Ascending aorta (tissue), 2 donors: ENCODE measurements around the gene OBI1. TPM values are rescaled to one million over a fixed set of nuclear protein-coding genes. Genes with fewer than 3 reads are reported as not detected.

Experiments
- DNase-seq, 2 donors: peaks; one replicate each; pipeline ENCODE4 v3.0.0-alpha.2; 2019; ENCODE audit warnings: low spot score in 2 of 2
- H3K27ac ChIP-seq, 2 donors: fragments of 200-600 bp; sonication (generic); one replicate each; pipeline ENCODE4 v1.5.1; 2016 to 2017; ENCODE audit warnings: mild to moderate bottlenecking in 1 of 2
- H3K27me3 ChIP-seq: fragments of 200-600 bp; sonication (generic); one replicate; pipeline ENCODE4 v1.5.1; 2017
- H3K36me3 ChIP-seq, 2 donors: fragments of 200-600 bp; sonication (generic); one replicate each; pipeline ENCODE4 v1.5.1; 2016
- H3K4me1 ChIP-seq, 2 donors: fragments of 200-600 bp; sonication (generic); one replicate each; pipeline ENCODE4 v1.5.1; 2016 to 2017; ENCODE audit warnings: mild to moderate bottlenecking in 1 of 2
- H3K4me3 ChIP-seq, 2 donors: fragments of 200-600 bp; sonication (generic); one replicate each; pipeline ENCODE4 v1.5.1; 2016 to 2017; ENCODE audit warnings: mild to moderate bottlenecking in 1 of 2
- H3K9me3 ChIP-seq, 2 donors: fragments of 200-600 bp; sonication (generic); one replicate each; pipeline ENCODE4 v1.5.1; 2016
- intact Hi-C: fragments of 100-400 bp; cut with DNase I; formaldehyde crosslinking; loops from one replicate; pipeline ENCODE4 v1.15.1; 2023
- total RNA-seq: library from RNA; depleted of rRNA; stranded (reverse); fragments of >200 nt; gene quantifications from one replicate; pipeline ENCODE4 v1.1.0, GENCODE V29; 2016
- TF ChIP-seq, protein P1 (sequence below), 3 experiments: fragments of 200-600 bp in 2 of 3; fragments of 450-650 bp in 1 of 3; sonication (generic) in 2 of 3; IDR thresholded peaks; one replicate each; pipeline ENCODE4 v1.5.1; 2016 to 2019; ENCODE audit warnings: antibody characterized with exemption in 3 of 3, mild to moderate bottlenecking in 1 of 3, moderate library complexity in 1 of 3

Gene OBI1, protein sequence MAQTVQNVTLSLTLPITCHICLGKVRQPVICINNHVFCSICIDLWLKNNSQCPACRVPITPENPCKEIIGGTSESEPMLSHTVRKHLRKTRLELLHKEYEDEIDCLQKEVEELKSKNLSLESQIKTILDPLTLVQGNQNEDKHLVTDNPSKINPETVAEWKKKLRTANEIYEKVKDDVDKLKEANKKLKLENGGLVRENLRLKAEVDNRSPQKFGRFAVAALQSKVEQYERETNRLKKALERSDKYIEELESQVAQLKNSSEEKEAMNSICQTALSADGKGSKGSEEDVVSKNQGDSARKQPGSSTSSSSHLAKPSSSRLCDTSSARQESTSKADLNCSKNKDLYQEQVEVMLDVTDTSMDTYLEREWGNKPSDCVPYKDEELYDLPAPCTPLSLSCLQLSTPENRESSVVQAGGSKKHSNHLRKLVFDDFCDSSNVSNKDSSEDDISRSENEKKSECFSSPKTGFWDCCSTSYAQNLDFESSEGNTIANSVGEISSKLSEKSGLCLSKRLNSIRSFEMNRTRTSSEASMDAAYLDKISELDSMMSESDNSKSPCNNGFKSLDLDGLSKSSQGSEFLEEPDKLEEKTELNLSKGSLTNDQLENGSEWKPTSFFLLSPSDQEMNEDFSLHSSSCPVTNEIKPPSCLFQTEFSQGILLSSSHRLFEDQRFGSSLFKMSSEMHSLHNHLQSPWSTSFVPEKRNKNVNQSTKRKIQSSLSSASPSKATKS
- total RNA-seq, result 1.8 TPM

DNA sequence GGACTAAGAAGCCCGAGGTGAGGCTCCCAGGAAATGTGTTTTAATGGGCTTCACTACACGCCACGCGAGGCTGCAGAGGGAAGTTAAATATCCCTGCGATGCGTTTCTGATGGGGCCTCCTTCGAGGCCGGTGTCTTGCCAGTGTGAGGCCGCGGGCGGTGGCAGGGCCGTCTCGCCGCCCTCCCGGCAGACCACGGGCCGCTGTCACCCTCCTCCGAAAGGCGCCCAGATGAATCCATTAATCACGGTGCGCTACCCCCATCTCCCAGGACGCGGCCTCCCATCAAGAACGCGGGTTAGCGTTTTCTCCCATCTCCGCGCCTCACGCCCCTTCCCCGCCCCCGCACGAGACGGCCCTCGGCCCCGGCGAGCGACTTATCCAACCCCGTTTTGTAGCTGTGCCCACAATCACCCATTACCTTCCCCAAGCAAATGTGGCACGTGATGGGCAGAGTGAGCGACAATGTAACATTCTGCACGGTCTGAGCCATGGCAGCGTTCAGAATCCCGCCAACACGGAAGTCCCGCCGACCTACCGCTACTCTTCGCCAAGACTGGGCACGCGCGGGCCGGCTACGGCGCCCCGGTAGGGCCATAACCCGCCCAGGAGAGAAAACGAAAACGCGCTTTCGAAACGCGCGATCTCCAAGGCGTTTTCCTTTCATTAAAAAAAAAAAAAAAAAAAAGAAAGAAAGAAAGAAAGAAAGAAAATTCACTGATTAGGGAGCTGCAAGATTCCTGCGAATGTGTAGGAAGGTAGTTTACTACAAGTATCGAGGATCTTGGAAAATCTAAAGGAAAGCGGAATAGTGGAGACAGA lies at the start of gene OBI1:
Gene OBI1 (minus strand): TSS at position 526 of the 820 bp plus-strand sequence. CDS start 35 bp downstream, at position 491.
- intact Hi-C loops, result loop anchor here (10.0 kb wide), 2 partner anchors 746 to 964 kb away; partner anchors contain the start of genes RBM26 and SLAIN1
- H3K9me3 ChIP-seq, result no peaks in the 10 kb centered on the region
- TF ChIP-seq, protein P1, sequence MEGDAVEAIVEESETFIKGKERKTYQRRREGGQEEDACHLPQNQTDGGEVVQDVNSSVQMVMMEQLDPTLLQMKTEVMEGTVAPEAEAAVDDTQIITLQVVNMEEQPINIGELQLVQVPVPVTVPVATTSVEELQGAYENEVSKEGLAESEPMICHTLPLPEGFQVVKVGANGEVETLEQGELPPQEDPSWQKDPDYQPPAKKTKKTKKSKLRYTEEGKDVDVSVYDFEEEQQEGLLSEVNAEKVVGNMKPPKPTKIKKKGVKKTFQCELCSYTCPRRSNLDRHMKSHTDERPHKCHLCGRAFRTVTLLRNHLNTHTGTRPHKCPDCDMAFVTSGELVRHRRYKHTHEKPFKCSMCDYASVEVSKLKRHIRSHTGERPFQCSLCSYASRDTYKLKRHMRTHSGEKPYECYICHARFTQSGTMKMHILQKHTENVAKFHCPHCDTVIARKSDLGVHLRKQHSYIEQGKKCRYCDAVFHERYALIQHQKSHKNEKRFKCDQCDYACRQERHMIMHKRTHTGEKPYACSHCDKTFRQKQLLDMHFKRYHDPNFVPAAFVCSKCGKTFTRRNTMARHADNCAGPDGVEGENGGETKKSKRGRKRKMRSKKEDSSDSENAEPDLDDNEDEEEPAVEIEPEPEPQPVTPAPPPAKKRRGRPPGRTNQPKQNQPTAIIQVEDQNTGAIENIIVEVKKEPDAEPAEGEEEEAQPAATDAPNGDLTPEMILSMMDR (IDR thresholded peaks at IDR 0.05), result no peak
- DNase-seq, result peak; percentile 59 to 95
- no peaks in the 10 kb centered on the region for H3K36me3 ChIP-seq
- peaks cover 3 to 12% of the 10 kb centered on the region in 2 donors for H3K4me1 ChIP-seq
- peak within 1 kb of the TSS; percentile 59 to 62 for H3K27ac ChIP-seq
- H3K27me3 ChIP-seq, result no peaks in the 10 kb centered on the region
- H3K4me3 ChIP-seq, result peak within 1 kb of the TSS; percentile 94 to 96

DNA sequence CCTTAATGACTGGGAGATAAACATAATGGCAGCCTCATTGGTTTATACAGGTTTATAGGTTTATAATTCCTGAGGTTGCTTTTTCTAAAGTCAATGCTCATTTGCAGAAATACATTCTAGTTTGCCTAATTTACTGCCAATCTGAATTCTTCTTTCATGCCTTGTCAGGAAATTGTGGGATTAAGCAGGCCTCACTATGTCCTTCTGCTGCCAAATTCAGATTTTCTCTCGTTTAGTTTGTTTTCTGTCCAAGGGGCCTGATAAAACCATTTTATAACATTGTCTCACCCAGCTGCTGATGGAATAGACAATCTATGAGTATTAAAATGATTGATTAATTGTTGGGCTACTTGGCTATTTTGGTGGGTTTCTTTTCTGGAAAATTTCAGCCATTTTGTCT lies 42.4 kb upstream of the OBI1 start:
- Histone ChIP-seq H3K36me3 (no peaks in the 10 kb centered on the region), H3K9me3 (no peaks in the 10 kb centered on the region), H3K27me3 (no peaks in the 10 kb centered on the region), H3K4me3 (no peak overlapping the region), H3K27ac (no peak overlapping the region), H3K4me1 (no peaks in the 10 kb centered on the region)
- DNase-seq, result no peak
- intact Hi-C loops, result no loop called here
- TF ChIP-seq, protein P1 (IDR thresholded peaks at IDR 0.05), result no peak

DNA sequence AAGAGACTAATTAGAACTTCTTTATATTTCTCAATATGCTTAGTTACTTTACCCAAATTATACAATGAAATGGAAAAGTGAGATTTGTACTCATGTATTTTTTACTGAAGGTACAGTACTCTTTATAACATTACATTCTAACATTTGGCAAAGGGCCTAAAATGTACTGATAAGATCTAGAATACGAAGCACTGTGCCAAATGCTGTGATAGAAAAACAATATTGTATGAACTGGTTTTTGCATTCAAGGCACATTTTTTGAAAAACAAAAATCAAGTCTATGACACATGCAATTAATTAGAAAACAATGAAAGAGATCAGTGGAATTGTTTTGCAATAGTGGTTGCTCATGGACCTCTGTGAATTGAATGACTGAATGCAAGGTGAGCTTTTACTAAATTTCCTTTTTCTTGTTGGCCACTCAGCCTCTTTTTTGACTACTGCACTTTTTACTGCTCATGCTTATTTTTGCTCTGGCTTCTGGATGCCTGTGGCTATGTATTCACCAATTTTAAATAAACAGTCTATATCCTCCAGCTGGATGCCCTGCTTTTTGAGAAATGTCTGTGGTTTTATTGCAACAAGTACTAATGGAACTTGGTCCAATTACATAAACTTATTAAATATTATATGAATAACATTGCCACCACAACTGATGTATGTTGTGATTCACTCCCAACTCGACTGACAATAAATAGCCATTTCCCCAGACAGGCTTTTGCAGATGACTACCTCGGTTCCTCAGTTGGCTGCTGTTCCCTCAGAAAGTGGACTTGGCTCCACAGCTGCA lies 41.4 kb upstream of the OBI1 start:
- intact Hi-C loops, result no loop called here
- H3K27me3 ChIP-seq, result no peaks in the 10 kb centered on the region
- TF ChIP-seq, protein P1 (IDR thresholded peaks at IDR 0.05), result no peak

DNA sequence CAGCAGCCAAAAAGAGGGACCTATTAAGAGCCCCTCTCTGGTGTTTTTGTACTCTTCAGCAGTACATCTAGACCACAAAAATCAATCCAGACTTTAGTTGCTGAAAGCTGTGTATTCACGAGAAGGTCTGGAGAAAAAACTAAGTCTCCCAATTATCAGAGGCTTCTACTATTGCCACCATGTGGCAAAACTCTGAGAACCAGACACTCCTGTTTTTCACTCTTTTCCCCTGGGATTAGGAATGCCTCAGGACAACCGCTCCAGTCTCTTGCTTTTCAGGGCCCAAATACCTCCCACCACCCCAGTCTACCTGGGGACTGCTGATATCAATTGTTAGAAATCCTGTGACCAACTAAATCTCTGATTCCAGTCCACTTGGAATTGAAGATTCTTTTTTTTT lies 30.1 kb upstream of the OBI1 start:
- TF ChIP-seq, protein P1 (IDR thresholded peaks at IDR 0.05), result no peak
- H3K27me3 ChIP-seq, result no peaks in the 10 kb centered on the region
- no peaks in the 10 kb centered on the region for H3K36me3 ChIP-seq
- H3K27ac ChIP-seq, result no peak overlapping the region
- DNase-seq, result no peak
- H3K4me3 ChIP-seq, result no peak overlapping the region
- no peaks in the 10 kb centered on the region for H3K9me3 ChIP-seq
- intact Hi-C loops, result no loop called here
- H3K4me1 ChIP-seq, result no peaks in the 10 kb centered on the region

More for the DNA sequence above, 41.4 kb upstream of the OBI1 start:
- no peaks in the 10 kb centered on the region for H3K9me3 ChIP-seq
- no peak for DNase-seq
- no peaks in the 10 kb centered on the region for H3K4me1 ChIP-seq
- no peak overlapping the region for H3K4me3 ChIP-seq
- no peaks in the 10 kb centered on the region for H3K36me3 ChIP-seq
- H3K27ac ChIP-seq, result no peak overlapping the region

DNA sequence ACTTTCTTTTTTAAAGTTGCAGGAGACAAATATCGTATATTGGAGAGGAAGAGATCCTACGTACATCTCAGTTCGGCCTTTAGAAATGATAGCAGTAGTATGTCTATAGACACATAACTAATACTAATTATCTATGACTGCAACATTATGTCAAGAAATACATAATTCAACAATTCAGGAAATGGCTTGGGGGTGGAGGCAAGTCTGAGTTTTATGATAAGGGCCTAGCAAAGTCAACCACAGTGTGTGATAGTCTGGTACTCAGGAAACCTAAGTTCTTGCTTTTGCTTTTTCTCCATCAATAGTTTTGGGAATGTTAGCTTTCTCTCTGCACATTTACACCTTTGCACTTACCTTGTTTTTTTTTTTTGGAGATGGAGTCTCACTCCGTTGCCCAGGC lies 27.5 kb upstream of the OBI1 start:
- intact Hi-C loops, result no loop called here
- no peaks in the 10 kb centered on the region for H3K4me1 ChIP-seq
- H3K36me3 ChIP-seq, result no peaks in the 10 kb centered on the region
- no peaks in the 10 kb centered on the region for H3K27me3 ChIP-seq
- TF ChIP-seq, protein P1 (IDR thresholded peaks at IDR 0.05), result no peak
- H3K4me3 ChIP-seq, result no peak overlapping the region
- H3K9me3 ChIP-seq, result no peaks in the 10 kb centered on the region
- DNase-seq, result no peak
- no peak overlapping the region for H3K27ac ChIP-seq
